Fibroblast of lung (primary cell): Measurements from ENCODE around the gene DPP10.

Experiments
- EZH2 ChIP-seq: IDR thresholded peaks from 2 replicates; pipeline ENCODE4 v1.5.1; 2012; ENCODE audit warnings: low read length, control low read depth, mild to moderate bottlenecking; ENCODE audit errors: missing control alignments
- TF ChIP-seq, protein P1 (sequence below), 2 donors: IDR thresholded peaks in 1 of 2; conservative IDR thresholded peaks in 1 of 2; 1 replicate in 1 of 2; 2 replicates in 1 of 2; pipeline ENCODE4 v1.5.1; 2011 to 2012; ENCODE audit warnings: low read length in 2 of 2, control low read depth in 1 of 2, inconsistent platforms in 1 of 2, low read depth in 1 of 2, mild to moderate bottlenecking in 1 of 2

DNA sequence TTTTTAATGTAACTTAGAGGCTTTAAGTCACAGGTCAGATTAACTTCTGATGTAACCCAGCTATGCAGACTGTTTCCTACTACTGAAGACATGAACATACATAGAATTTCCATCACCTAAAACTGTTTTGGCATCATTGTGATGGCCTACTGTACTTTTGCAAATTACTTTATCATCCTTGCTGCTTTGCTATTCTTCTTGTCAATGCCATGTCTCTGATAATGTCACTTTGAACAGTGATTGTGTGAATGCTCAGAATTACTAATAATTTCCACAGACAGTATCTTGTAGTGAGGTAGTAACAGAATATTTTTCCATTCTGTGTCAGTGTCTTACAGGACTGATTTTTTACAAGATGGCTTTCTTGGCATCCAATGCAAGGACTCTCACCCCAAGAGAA is 663.5 kb downstream of the DPP10 start:
- TF ChIP-seq, protein P1, sequence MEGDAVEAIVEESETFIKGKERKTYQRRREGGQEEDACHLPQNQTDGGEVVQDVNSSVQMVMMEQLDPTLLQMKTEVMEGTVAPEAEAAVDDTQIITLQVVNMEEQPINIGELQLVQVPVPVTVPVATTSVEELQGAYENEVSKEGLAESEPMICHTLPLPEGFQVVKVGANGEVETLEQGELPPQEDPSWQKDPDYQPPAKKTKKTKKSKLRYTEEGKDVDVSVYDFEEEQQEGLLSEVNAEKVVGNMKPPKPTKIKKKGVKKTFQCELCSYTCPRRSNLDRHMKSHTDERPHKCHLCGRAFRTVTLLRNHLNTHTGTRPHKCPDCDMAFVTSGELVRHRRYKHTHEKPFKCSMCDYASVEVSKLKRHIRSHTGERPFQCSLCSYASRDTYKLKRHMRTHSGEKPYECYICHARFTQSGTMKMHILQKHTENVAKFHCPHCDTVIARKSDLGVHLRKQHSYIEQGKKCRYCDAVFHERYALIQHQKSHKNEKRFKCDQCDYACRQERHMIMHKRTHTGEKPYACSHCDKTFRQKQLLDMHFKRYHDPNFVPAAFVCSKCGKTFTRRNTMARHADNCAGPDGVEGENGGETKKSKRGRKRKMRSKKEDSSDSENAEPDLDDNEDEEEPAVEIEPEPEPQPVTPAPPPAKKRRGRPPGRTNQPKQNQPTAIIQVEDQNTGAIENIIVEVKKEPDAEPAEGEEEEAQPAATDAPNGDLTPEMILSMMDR (conservative IDR thresholded peaks at IDR 0.05 in 1 of 2, IDR thresholded peaks at IDR 0.05 in 1 of 2; ENCODE audit: low read depth in 1 of 2, low read length in 2 of 2), result no peak
- no peak for TF ChIP-seq EZH2
